SIG-M5 treated with dmso at 0.1 percent for 504 hours (cell line): Measurements from ENCODE around the gene MEST.
A peak's percentile ranks its signal among the peaks of the same experiment; 100 is the strongest.
"Not testable (repeated sequence)": the region's sequence is repeated elsewhere in the genome, so short reads cannot be mapped to it uniquely, and the experiment has no call there.

Experiments used
- DNase-seq: peaks from one replicate; lab custom pipeline; 2025; ENCODE audit not compliant: unreplicated experiment; lab: John Stamatoyannopoulos, UW

Gene MEST

GRCh38 chr7:130491841-130492522 is at the start of gene MEST:
TSS of gene MEST (plus strand) at chr7:130492085. CDS start at chr7:130492314, 229 bp downstream.
- no peak for DNase-seq

- DNase-seq = no peak
Observed at GRCh38 chr7:130442601-130443000, 49.3 kb upstream of the MEST start.

- DNase-seq = no peak
Observed at GRCh38 chr7:130444234-130444633, 47.7 kb upstream of the MEST start.

- no peak for DNase-seq
Observed at GRCh38 chr7:130444751-130445407, 47.0 kb upstream of the MEST start.

GRCh38 chr7:130446259-130446658 is 45.6 kb upstream of the MEST start:
- no peak for DNase-seq

GRCh38 chr7:130451344-130451743 is 40.5 kb upstream of the MEST start:
- not testable (repeated sequence) for DNase-seq

- no peak for DNase-seq
Observed at GRCh38 chr7:130452951-130453350, 38.9 kb upstream of the MEST start.

GRCh38 chr7:130454959-130455358 is 36.9 kb upstream of the MEST start:
- no peak for DNase-seq

GRCh38 chr7:130458257-130458656 is 33.6 kb upstream of the MEST start:
- peak; percentile 22 for DNase-seq

GRCh38 chr7:130461272-130461671 is 30.6 kb upstream of the MEST start:
- no peak for DNase-seq

- DNase-seq = no peak
Observed at GRCh38 chr7:130463553-130464434, 28.1 kb upstream of the MEST start.

GRCh38 chr7:130468612-130469011 is 23.3 kb upstream of the MEST start:
- no peak for DNase-seq

GRCh38 chr7:130471974-130472373 is 19.9 kb upstream of the MEST start:
- no peak for DNase-seq

GRCh38 chr7:130473289-130473688 is 18.6 kb upstream of the MEST start:
- DNase-seq = peak; percentile 40

- DNase-seq = no peak
Observed at GRCh38 chr7:130473876-130474275, 18.0 kb upstream of the MEST start.

- DNase-seq = no peak
Observed at GRCh38 chr7:130475776-130476175, 16.1 kb upstream of the MEST start.

- DNase-seq = no peak
Observed at GRCh38 chr7:130476297-130477150, 15.4 kb upstream of the MEST start.

- DNase-seq = no peak
Observed at GRCh38 chr7:130478991-130479390, 12.9 kb upstream of the MEST start.

- DNase-seq = peak; percentile 16
Observed at GRCh38 chr7:130479716-130480400, 12.0 kb upstream of the MEST start.

- no peak for DNase-seq
Observed at GRCh38 chr7:130481898-130482297, 10.0 kb upstream of the MEST start.
